Fibroblast of villous mesenchyme (primary cell): ENCODE measurements around the gene ADARB2. TPM values are rescaled to one million over a fixed set of nuclear protein-coding genes. Genes with fewer than 3 reads are reported as not detected.
"Not testable (repeated sequence)": the region's sequence is repeated elsewhere in the genome, so short reads cannot be mapped to it uniquely, and the experiment has no call there.

Experiments used
- DNase-seq: peaks from one replicate; pipeline ENCODE4 v3.0.0-alpha.2; 2010; ENCODE audit warnings: low read depth
- H3K4me3 ChIP-seq: 2 replicates; pipeline ENCODE4 v1.5.1; 2011; ENCODE audit warnings: low read depth, mild to moderate bottlenecking, low read length
- CTCF ChIP-seq: IDR thresholded peaks from 2 replicates; pipeline ENCODE4 v1.5.1; 2012; ENCODE audit warnings: low read depth, mild to moderate bottlenecking, low read length; ENCODE audit not compliant: insufficient read depth
- total RNA-seq: library from RNA; depleted of rRNA; stranded (reverse); fragments of >200 nt; gene quantifications from 2 replicates; pipeline ENCODE4 v1.2.3, GENCODE V29; 2012

ADARB2 gene
- total RNA-seq, 1 donor = not detected

DNA sequence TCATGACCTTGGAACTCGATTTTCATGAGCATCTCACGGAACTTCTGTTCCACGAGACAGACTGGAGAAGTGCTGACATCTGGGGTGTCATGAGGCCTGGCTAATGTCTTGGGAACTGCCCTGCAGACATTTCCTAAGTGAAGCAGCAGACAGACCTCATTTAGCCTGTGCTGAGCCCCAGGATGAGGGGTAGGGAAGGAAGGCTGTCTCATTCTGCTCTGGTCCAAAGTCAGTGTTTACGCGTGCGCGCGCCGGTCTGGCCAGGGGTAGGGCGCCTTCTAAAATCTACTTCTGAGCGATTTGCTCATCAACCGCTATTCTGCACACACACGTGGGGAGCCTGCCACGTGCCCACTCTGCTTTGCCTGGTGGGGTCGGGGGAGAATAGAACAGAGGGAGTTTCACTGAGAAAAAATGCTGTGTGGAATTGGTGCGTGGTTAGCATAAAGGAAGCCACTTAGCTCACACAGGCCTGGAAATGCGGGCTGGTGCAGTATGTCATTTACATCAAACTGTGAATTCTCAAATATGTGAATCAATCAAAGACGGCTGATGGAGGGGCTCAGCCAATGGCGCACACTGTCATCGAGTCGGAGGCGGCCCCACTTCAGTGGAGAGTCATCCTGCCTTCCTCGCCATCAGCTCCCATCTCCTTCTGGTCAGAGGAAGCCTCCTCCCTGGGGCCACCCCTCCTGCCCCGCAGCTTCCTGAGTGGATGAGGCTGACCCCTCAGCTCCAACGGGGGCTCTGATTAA lies 335.1 kb downstream of the ADARB2 start:
- DNase-seq = no peak
- no peak overlapping the region for H3K4me3 ChIP-seq
- no peak for TF ChIP-seq CTCF

DNA sequence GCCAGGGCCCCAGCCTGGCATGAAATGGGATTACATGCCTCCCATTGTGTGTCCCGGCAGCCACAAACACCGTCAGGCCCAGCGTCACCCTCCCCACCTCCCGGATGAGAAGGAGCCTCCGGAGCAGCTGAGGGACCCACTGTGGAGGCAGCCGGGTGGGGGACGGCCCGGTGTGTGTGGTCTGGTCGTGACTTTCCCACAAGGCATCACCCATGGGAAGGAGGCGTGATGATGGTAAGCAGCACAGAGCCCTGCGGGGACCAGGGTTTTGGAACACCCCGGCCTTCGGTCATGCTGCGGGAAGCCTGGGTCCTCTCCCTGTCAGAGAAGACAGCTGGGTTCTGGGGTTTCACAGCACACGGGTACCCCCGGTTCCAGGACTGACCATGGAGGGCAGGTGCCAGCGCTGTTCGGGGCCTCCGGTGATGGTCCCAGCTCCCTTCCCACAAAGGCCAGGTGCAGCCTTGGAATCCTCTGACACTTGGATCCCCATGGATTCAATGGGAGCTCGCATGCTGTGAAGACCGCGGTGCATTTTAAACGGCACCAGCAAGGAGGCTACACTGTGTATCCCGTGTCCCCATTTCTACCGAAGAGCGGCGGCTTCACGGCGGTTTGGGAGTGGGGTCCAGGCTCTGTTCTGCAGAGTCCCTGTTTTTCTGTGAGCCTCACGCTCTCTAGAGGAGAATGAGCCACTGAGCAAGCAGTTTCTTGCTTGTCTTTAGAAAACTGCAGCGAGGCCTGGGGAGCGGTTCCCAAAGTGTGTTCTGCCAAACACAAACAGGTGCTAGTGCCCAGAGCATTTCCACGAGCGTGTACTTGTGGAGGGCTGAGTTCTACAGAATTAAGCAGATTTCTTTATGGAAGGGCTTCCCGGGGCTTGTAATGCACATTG lies 336.0 kb downstream of the ADARB2 start:
- no peak overlapping the region for H3K4me3 ChIP-seq
- no peak for DNase-seq
- no peak for TF ChIP-seq CTCF

GRCh38 chr10:1400101-1401070 lies 336.9 kb downstream of the ADARB2 start:
- TF ChIP-seq CTCF = no peak
- H3K4me3 ChIP-seq = no peak overlapping the region
- DNase-seq = no peak

- TF ChIP-seq CTCF = no peak
- no peak overlapping the region for H3K4me3 ChIP-seq
- DNase-seq = no peak
Observed at GRCh38 chr10:1399431-1400100, 337.8 kb downstream of the ADARB2 start.

DNA sequence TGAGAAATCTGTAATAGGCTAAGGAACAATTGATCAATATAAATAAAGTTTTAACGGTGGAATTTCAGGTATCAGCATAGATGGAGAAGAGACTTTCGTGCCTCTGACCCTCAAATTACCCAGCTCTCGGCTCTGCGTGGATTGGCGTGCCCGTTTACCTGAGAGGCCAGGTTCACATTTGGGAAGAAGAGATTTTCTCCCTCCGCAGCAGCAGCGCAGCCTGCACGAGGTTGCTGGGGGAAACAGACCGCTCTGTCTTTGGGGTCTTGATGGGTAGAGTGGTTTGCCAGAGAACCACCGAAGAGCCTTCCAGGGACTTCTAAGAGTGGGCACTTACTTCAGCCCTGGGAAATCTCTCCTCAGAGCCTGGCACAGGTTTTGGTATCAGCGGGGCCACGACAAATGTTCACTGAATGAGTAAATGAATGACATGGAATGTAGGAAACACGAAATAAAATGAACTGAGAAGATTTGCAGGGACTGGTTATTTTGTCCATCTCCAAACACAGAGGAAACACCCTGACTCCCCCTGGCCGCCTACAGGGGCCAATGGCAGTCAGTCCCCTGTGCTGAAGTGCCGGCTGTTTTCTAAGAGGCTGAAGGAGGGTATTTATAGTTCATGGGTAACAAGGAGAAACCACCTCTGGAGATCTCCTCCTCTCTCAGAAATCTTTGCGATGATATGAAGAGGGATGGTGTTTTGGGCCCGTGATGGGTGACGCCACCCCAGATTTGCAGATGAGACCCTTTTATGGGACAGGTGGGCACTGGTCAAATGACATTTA lies 338.5 kb downstream of the ADARB2 start:
- no peak for TF ChIP-seq CTCF
- H3K4me3 ChIP-seq = no peak overlapping the region
- no peak for DNase-seq

- DNase-seq, H3K4me3 ChIP-seq: not testable (repeated sequence)
Observed at GRCh38 chr10:1398116-1398515, 339.2 kb downstream of the ADARB2 start.
